Measurements from ENCODE around the gene ZNF529. TPM values are rescaled to one million over a fixed set of nuclear protein-coding genes. Genes with fewer than 3 reads are reported as not detected.

The ZNF529 gene
- total RNA-seq, 1 experiment from 2014 or later = 16.9 TPM

DNA sequence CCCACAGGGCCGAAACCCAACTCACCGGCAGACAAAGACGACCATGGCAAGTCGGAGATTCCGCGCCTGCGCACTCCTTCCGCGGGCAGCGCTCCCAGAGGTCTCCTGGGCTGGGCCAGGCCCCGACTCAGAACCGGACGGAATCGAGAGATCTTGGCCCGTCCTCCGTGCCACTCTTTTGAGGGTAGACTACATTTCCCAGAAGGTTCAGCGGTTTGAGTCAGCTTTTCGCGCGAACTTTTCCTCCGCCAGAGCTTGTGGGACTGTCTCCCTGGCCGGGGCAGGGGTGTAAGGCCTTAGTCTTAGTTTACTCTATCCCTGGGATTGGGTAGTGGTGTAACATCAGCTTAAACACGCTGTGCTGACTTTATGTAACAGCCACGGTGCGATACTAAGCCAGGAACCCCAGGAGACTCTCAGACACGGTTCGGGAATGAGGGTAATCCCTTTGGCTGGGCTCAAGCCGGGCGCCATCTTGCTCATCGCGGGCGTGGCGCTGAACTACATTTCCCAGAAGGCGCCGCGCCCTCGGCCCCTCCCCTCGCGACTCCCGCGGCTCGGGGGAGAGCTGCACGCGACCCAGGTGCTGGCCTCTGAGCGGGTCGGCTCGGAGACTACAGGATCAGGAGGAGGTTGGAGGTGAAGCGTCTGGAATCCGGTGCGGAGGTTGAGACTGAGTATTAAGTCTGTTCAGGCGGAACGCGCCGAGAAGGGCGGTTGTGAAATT is 44.7 kb downstream of the ZNF529 start, which contains the start of gene ZNF260:
ZNF260 (minus strand) TSS at position 78 of the 727 bp plus-strand sequence. CDS start 13,033 bp downstream, outside the sequence.
- Mint-ChIP-seq H3K27ac (peak within 1 kb of the TSS; percentile 99 to 100 (median 100)), H3K9me3 (peaks cover 18 to 53% of the 10 kb centered on the region in 2 experiments), H3K4me3 (peak within 1 kb of the TSS; percentile 99 to 100), H3K27me3 (ENCODE audit: low read depth) (no peaks in the 10 kb centered on the region), H3K4me1 (peaks cover 14% of the 10 kb centered on the region in 2 experiments), H3K36me3 (ENCODE audit: insufficient read depth in 1 of 3, low read depth in 3 of 3) (peaks cover 33 to 57% (median 42%) of the 10 kb centered on the region in 3 experiments)
- TF ChIP-seq, protein P1, sequence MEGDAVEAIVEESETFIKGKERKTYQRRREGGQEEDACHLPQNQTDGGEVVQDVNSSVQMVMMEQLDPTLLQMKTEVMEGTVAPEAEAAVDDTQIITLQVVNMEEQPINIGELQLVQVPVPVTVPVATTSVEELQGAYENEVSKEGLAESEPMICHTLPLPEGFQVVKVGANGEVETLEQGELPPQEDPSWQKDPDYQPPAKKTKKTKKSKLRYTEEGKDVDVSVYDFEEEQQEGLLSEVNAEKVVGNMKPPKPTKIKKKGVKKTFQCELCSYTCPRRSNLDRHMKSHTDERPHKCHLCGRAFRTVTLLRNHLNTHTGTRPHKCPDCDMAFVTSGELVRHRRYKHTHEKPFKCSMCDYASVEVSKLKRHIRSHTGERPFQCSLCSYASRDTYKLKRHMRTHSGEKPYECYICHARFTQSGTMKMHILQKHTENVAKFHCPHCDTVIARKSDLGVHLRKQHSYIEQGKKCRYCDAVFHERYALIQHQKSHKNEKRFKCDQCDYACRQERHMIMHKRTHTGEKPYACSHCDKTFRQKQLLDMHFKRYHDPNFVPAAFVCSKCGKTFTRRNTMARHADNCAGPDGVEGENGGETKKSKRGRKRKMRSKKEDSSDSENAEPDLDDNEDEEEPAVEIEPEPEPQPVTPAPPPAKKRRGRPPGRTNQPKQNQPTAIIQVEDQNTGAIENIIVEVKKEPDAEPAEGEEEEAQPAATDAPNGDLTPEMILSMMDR (conservative IDR thresholded peaks at IDR 0.05) = no peak
- Histone ChIP-seq H2BK120ac (ENCODE audit: low read depth, low read length, poor library complexity, severe bottlenecking) (no peak within 1 kb of the TSS), H3K27ac (ENCODE audit: insufficient read length, low read depth, low read length) (peak within 1 kb of the TSS; percentile 28), H4K91ac (ENCODE audit: insufficient read length, low read depth, low read length) (no peak within 1 kb of the TSS), H3K79me2 (ENCODE audit: insufficient read depth, low read length) (peaks cover 10% of the 10 kb centered on the region), H2BK5ac (ENCODE audit: insufficient read length, low read length) (peak within 1 kb of the TSS; percentile 64), H3K14ac (ENCODE audit: insufficient read depth, low read length) (peak within 1 kb of the TSS; percentile 99), H3K4me1 (ENCODE audit: insufficient read depth, low read length) (0 out of 2 replicates have a peak, but pooled peaks cover 3% of the 10 kb centered on the region), H3K56ac (ENCODE audit: insufficient read length, low read depth, low read length) (peak within 1 kb of the TSS; percentile 11), H2AFZ (ENCODE audit: low read length) (no peak within 1 kb of the TSS), H3K18ac (ENCODE audit: insufficient read length, low read depth, low read length) (peak within 1 kb of the TSS; percentile 99), H2BK12ac (ENCODE audit: insufficient read length, low read depth, low read length) (no peak within 1 kb of the TSS), H3K79me1 (ENCODE audit: insufficient read depth, low read depth, low read length, poor library complexity, severe bottlenecking) (no peaks in the 10 kb centered on the region), H4K5ac (ENCODE audit: insufficient read length, low read depth, low read length) (peak within 1 kb of the TSS; percentile 94), H2AK5ac (ENCODE audit: insufficient read length, low read length) (no peak within 1 kb of the TSS), H3K23me2 (ENCODE audit: insufficient read length, low read depth, low read length, poor library complexity, severe bottlenecking) (peaks cover 7% of the 10 kb centered on the region), H2BK15ac (ENCODE audit: low read depth, low read length) (no peak within 1 kb of the TSS; the same call in 1 of the 2 replicates), H3K27me3 (ENCODE audit: insufficient read depth, low read length) (no peaks in the 10 kb centered on the region), H4K20me1 (ENCODE audit: control insufficient read depth, insufficient read depth, insufficient read length) (no peaks in the 10 kb centered on the region), H4K8ac (replicated peaks; ENCODE audit: insufficient read length, low read depth, low read length) (no peak within 1 kb of the TSS), H3K4me2 (ENCODE audit: insufficient read depth, insufficient read length, low read length) (peak within 1 kb of the TSS; percentile 94), H3T11ph (ENCODE audit: low read length) (no peak within 1 kb of the TSS), H3K9ac (ENCODE audit: extremely low read depth, insufficient read length, low read length) (peak within 1 kb of the TSS; percentile 93), H3K4ac (ENCODE audit: low read depth, low read length) (no peak within 1 kb of the TSS), H3K23ac (ENCODE audit: insufficient read length, low read depth, low read length) (no peak within 1 kb of the TSS), H3K9me3 (ENCODE audit: control insufficient read depth, low read depth, low read length) (no peaks in the 10 kb centered on the region), H2BK20ac (ENCODE audit: low read depth, low read length, poor library complexity, severe bottlenecking) (no peak within 1 kb of the TSS)
- no CpG with 5 or more reads among the region's 55 CpGs for WGBS (ENCODE audit: extremely low coverage, insufficient read length, low lambda C conversion rate)
- DNase-seq = peak; percentile 98

Measured in H9 (cell line).